Measurements from ENCODE around the gene TAT.

DNA sequence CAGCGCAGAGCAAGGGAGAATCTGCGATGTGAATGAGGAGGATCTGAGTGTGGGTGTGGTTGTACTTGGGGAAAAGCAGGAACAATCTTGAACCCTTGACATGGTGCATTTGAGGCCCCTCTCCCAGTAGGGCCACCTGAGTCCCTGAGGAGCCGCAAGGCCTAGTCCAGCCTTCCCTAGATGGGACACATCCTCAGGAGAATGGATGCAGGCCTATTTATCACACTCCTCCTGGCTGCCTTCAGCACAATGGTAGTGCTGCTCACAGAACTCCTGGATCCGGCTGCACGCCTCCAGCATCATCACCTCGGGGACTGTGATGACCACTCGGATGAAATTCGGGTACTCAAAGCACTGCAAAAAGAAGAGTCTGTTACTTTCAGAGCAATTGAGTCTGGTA lies 9.0 kb downstream of the TAT start:
- TF ChIP-seq ZEB2 (tag by site-specific recombination; IDR thresholded peaks at IDR 0.05), result no peak
- no peak for TF ChIP-seq ZNF350 (tag by site-specific recombination; IDR thresholded peaks at IDR 0.05)
- TF ChIP-seq, protein P1, sequence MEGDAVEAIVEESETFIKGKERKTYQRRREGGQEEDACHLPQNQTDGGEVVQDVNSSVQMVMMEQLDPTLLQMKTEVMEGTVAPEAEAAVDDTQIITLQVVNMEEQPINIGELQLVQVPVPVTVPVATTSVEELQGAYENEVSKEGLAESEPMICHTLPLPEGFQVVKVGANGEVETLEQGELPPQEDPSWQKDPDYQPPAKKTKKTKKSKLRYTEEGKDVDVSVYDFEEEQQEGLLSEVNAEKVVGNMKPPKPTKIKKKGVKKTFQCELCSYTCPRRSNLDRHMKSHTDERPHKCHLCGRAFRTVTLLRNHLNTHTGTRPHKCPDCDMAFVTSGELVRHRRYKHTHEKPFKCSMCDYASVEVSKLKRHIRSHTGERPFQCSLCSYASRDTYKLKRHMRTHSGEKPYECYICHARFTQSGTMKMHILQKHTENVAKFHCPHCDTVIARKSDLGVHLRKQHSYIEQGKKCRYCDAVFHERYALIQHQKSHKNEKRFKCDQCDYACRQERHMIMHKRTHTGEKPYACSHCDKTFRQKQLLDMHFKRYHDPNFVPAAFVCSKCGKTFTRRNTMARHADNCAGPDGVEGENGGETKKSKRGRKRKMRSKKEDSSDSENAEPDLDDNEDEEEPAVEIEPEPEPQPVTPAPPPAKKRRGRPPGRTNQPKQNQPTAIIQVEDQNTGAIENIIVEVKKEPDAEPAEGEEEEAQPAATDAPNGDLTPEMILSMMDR (tag by site-specific recombination; IDR thresholded peaks at IDR 0.05), result no peak
- TF ChIP-seq ZNF785 (tag by site-specific recombination; IDR thresholded peaks at IDR 0.05), result no peak
- no peak for TF ChIP-seq ZSCAN16 (tag by site-specific recombination; IDR thresholded peaks at IDR 0.05)
- no peak for TF ChIP-seq ZNF138 (tag by site-specific recombination; IDR thresholded peaks at IDR 0.05; ENCODE audit: borderline replicate concordance)
- no peak for TF ChIP-seq TRIM28 (IDR thresholded peaks at IDR 0.05; ENCODE audit: borderline replicate concordance, low read length)
- no peak for TF ChIP-seq ZNF10 (tag by site-specific recombination; IDR thresholded peaks at IDR 0.05)
- no peak for TF ChIP-seq ZNF132 (tag by site-specific recombination; IDR thresholded peaks at IDR 0.05; ENCODE audit: borderline replicate concordance)
- no peak for TF ChIP-seq ZNF571 (tag by site-specific recombination; IDR thresholded peaks at IDR 0.05)
